Activated CD4-positive, alpha-beta memory T cell treated with anti-CD3 and anti-CD28 coated beads, Interleukin-2, amount 10 ng/mL, durations not matched to agents 7 days and 5 days (primary cell): ENCODE results near the gene WNT8B. TPM values are rescaled to one million over a fixed set of nuclear protein-coding genes. Genes with fewer than 3 reads are reported as not detected.

Experiments used
- CTCF ChIA-PET: fragments of 350-600 bp; sonication (Branson Sonifier 250); formaldehyde crosslinking; loops from one replicate; lab custom pipeline; 2021; ENCODE audit warnings: antibody characterized with exemption, inconsistent platforms; lab: Charles Lee
- POLR2A ChIA-PET: fragments of 350-600 bp; sonication (Branson Sonifier 250); formaldehyde crosslinking; loops from one replicate; lab custom pipeline; 2021; ENCODE audit warnings: antibody characterized with exemption; lab: Charles Lee
- DNase-seq: peaks from one replicate; pipeline ENCODE4 v3.0.0-alpha.2; 2020
- H3K27ac Mint-ChIP-seq: one replicate; pipeline ENCODE4 v1.8.0; 2021; ENCODE audit warnings: mild to moderate bottlenecking, mixed read lengths
- H3K27me3 Mint-ChIP-seq: one replicate; pipeline ENCODE4 v1.8.0; 2021; ENCODE audit warnings: mixed read lengths
- H3K36me3 Mint-ChIP-seq: one replicate; pipeline ENCODE4 v1.8.0; 2021; ENCODE audit warnings: low read depth, mixed read lengths
- H3K4me1 Mint-ChIP-seq: one replicate; pipeline ENCODE4 v1.8.0; 2021; ENCODE audit warnings: mixed read lengths
- H3K4me3 Mint-ChIP-seq: one replicate; pipeline ENCODE4 v1.8.0; 2021; ENCODE audit warnings: mild to moderate bottlenecking, mixed read lengths
- H3K9me3 Mint-ChIP-seq: one replicate; pipeline ENCODE4 v1.8.0; 2021; ENCODE audit warnings: mixed read lengths
- total RNA-seq, 2 experiments: library from RNA; stranded (reverse); gene quantifications; one replicate each; pipeline ENCODE4 v1.2.3, GENCODE V29; 2021

WNT8B gene
- total RNA-seq, 2 experiments from 2014 or later: 0.23 TPM; not detected in 1

DNA sequence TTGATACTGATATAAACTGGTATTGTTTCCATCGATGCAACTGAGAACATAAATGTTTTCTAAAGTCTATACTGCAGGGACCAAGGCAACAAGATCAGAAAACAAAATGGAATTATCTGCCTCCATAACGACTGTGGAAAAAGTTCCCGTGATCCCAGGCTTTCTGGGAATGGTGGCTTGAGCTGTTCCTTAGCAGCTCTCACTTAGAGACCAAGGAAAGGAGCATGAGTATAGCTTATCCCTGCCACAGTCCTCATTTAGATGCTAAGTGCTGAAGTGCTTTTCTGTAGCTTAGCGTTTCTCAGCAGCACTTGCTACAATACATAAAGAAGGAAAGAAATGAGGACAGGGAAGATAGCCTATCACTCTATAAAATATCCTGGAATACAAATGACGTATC lies 5.5 kb downstream of the WNT8B start:
- H3K9me3 Mint-ChIP-seq: no peaks in the 10 kb centered on the region
- H3K4me1 Mint-ChIP-seq: no peaks in the 10 kb centered on the region
- ChIA-PET POLR2A (no interaction called here), CTCF (interaction anchor here (1.2 to 1.7 kb wide), 4 partner anchors 13 to 50 kb away, joined by 3 to 9 read pairs (median 4); no protein-coding TSS in a partner anchor)
- no peaks in the 10 kb centered on the region for H3K36me3 Mint-ChIP-seq
- H3K27me3 Mint-ChIP-seq: peaks cover 6% of the 10 kb centered on the region
- no peak for DNase-seq
- no peak overlapping the region for H3K4me3 Mint-ChIP-seq
- no peak overlapping the region for H3K27ac Mint-ChIP-seq

- Mint-ChIP-seq H3K27ac (no peak overlapping the region), H3K4me3 (no peak overlapping the region), H3K36me3 (no peaks in the 10 kb centered on the region), H3K27me3 (peaks cover 6% of the 10 kb centered on the region), H3K4me1 (no peaks in the 10 kb centered on the region), H3K9me3 (no peaks in the 10 kb centered on the region)
- CTCF ChIA-PET: interaction anchor here (1.2 to 1.6 kb wide), 3 partner anchors 12 to 31 kb away, joined by 4 to 9 read pairs (median 5); no protein-coding TSS in a partner anchor
- no peak for DNase-seq
- POLR2A ChIA-PET: interaction anchor here (2.0 kb wide), 1 partner anchor 12 kb away, joined by 9 read pairs; no protein-coding TSS in a partner anchor
These were observed 6.2 kb downstream of the WNT8B start for GRCh38 chr10:100468978-100469377.

DNA sequence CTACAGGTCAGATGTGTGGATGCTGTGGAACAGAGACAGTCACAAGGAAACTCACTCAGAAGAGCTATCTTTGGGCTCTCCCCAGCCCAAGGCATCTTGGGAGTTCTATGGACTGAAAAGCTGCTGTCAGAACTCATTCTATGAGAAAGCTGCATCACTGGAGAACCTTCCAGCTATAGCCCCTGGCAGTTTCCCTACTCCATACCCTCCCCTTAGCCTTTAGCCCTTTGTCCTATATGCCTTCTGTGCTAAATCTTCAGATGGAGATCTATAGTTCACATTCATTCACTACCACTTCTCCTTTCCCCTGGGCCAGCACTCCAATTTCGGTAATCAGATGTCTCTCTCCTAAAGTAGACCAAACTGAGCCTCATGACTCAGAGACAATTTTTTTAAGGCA lies 6.9 kb downstream of the WNT8B start:
- POLR2A ChIA-PET: interaction anchor here (2.0 kb wide), 1 partner anchor 12 kb away, joined by 9 read pairs; no protein-coding TSS in a partner anchor
- H3K4me3 Mint-ChIP-seq: no peak overlapping the region

DNA sequence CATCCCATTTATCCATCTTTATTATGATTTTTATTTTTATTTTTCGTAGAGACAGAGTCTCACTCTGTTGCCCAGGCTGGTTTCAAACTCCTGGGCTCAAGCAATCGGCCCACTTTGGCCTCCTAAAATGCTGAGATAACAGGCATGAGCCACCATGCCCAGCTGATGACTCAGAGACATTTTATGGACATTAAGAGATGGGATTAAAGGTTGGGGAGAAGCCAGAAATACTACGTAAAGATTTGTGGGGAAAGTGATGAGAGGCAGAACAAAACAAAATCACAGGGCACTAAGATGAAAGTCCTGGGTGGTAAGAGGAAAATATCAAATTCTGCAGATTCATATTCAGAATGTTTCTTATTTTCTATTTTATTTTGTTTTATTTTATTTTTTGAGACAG lies 7.6 kb downstream of the WNT8B start:
- ChIA-PET CTCF (interaction anchor here (2.0 kb wide), 1 partner anchor 12 kb away, joined by 10 read pairs; no protein-coding TSS in a partner anchor), POLR2A (interaction anchor here (2.0 kb wide), 1 partner anchor 11 kb away, joined by 9 read pairs; no protein-coding TSS in a partner anchor)
- Mint-ChIP-seq H3K4me3 (no peak overlapping the region), H3K27me3 (peaks cover 6% of the 10 kb centered on the region), H3K4me1 (no peaks in the 10 kb centered on the region), H3K36me3 (no peaks in the 10 kb centered on the region), H3K27ac (no peak overlapping the region), H3K9me3 (no peaks in the 10 kb centered on the region)
- no peak for DNase-seq

More for the DNA sequence above, 6.9 kb downstream of the WNT8B start:
- no peak for DNase-seq
- H3K9me3 Mint-ChIP-seq: no peaks in the 10 kb centered on the region
- H3K27ac Mint-ChIP-seq: no peak overlapping the region
- CTCF ChIA-PET: interaction anchor here (2.0 kb wide), 1 partner anchor 13 kb away, joined by 10 read pairs; no protein-coding TSS in a partner anchor
- H3K4me1 Mint-ChIP-seq: no peaks in the 10 kb centered on the region
- H3K27me3 Mint-ChIP-seq: peaks cover 6% of the 10 kb centered on the region
- H3K36me3 Mint-ChIP-seq: no peaks in the 10 kb centered on the region

DNA sequence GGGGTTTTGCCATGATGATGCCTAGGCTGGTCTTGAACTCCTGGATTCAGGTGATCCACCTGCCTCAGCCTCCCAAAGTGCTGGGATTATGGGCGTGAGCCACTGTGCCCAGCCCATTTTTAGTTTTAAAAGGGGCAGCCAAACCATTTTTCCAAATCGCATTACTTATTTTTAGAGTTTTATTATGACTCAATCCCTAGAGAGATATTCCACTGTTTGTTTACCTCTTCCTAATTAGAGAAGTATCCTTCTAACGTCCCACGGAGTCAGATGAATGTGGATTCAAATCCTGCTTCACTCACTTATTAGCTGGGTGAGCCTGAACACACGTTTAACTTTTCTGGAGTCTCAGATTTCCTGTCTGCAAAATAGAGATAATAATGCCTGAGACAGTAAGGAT lies 15.2 kb downstream of the WNT8B start:
- Mint-ChIP-seq H3K4me1 (peaks cover 15% of the 10 kb centered on the region), H3K9me3 (no peaks in the 10 kb centered on the region), H3K27ac (no peak overlapping the region), H3K27me3 (peaks cover 20% of the 10 kb centered on the region), H3K36me3 (no peaks in the 10 kb centered on the region), H3K4me3 (no peak overlapping the region)
- POLR2A ChIA-PET: interaction anchor here (0.7 kb wide), 1 partner anchor 10 kb away, joined by 3 read pairs; no protein-coding TSS in a partner anchor
- no peak for DNase-seq
- CTCF ChIA-PET: interaction anchor here (0.7 to 1.2 kb wide), 3 partner anchors 10 to 41 kb away, joined by 3 to 4 read pairs (median 3); no protein-coding TSS in a partner anchor

DNA sequence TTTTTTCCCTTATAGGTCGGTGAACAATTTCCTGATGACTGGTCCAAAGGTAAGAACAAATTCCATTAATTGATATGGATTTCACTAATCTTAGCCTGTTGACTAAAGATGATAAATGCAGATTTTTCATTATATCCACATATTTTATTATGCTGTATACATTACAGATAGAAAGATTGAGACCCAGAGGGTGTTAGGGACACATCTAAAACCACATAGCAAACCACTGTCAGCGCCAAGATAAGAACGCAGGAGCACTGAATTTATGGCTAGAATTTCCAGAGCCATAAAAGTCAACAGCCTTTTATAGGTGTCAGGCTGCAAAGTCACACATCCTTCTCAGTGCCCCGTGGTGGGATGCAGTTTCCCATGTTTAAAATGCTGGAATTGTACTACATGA lies 16.2 kb downstream of the WNT8B start:
- H3K27ac Mint-ChIP-seq: no peak overlapping the region
- DNase-seq: no peak
- no peak overlapping the region for H3K4me3 Mint-ChIP-seq
- ChIA-PET POLR2A (interaction anchor here (0.6 to 7.4 kb wide), 4 partner anchors 17 to 106 kb away, joined by 4 to 94 read pairs (median 4); no protein-coding TSS in a partner anchor), CTCF (interaction anchor here (1.0 to 9.0 kb wide), 3 partner anchors 30 to 142 kb away, joined by 4 to 117 read pairs (median 114); partner anchors contain the start of gene SEC31B)
- peaks cover 20% of the 10 kb centered on the region for H3K27me3 Mint-ChIP-seq
- H3K9me3 Mint-ChIP-seq: no peaks in the 10 kb centered on the region
- peaks cover 22% of the 10 kb centered on the region for H3K4me1 Mint-ChIP-seq
- H3K36me3 Mint-ChIP-seq: peaks cover 9% of the 10 kb centered on the region

GRCh38 chr10:100480002-100480401 lies 17.2 kb downstream of the WNT8B start:
- no peaks in the 10 kb centered on the region for H3K9me3 Mint-ChIP-seq
- peaks cover 20% of the 10 kb centered on the region for H3K27me3 Mint-ChIP-seq
- no peak overlapping the region for H3K27ac Mint-ChIP-seq
- CTCF ChIA-PET: interaction anchor here (1.0 to 9.0 kb wide), 3 partner anchors 29 to 143 kb away, joined by 4 to 117 read pairs (median 114); partner anchors contain the start of gene SEC31B
- no peak for DNase-seq
- POLR2A ChIA-PET: interaction anchor here (0.6 to 7.4 kb wide), 10 partner anchors 10 to 197 kb away, joined by 3 to 104 read pairs (median 7); partner anchors contain the start of gene SEC31B
- H3K4me3 Mint-ChIP-seq: no peak overlapping the region
- H3K4me1 Mint-ChIP-seq: peaks cover 22% of the 10 kb centered on the region
- H3K36me3 Mint-ChIP-seq: peaks cover 18% of the 10 kb centered on the region

GRCh38 chr10:100481462-100482081 lies 18.8 kb downstream of the WNT8B start:
- H3K27me3 Mint-ChIP-seq: peaks cover 20% of the 10 kb centered on the region
- peaks cover 22% of the 10 kb centered on the region for H3K4me1 Mint-ChIP-seq
- H3K4me3 Mint-ChIP-seq: peak overlapping the region; percentile 70
- no peaks in the 10 kb centered on the region for H3K9me3 Mint-ChIP-seq
- no peak overlapping the region for H3K27ac Mint-ChIP-seq
- peaks cover 33% of the 10 kb centered on the region for H3K36me3 Mint-ChIP-seq
- ChIA-PET CTCF (interaction anchor here (0.7 to 9.0 kb wide), 24 partner anchors 11 to 195 kb away, joined by 3 to 117 read pairs (median 7); partner anchors contain the start of genes BLOC1S2, SCD and SEC31B), POLR2A (interaction anchor here (1.0 to 7.4 kb wide), 12 partner anchors 12 to 198 kb away, joined by 3 to 104 read pairs (median 6); partner anchors contain the start of genes HIF1AN and SEC31B)
- DNase-seq: peak; percentile 96

- peak; percentile 72 for DNase-seq
- ChIA-PET POLR2A (interaction anchor here (0.7 to 7.4 kb wide), 14 partner anchors 8 to 193 kb away, joined by 3 to 104 read pairs (median 4); partner anchors contain the start of genes HIF1AN and SEC31B), CTCF (interaction anchor here (0.9 to 9.0 kb wide), 27 partner anchors 9 to 198 kb away, joined by 3 to 117 read pairs (median 7); partner anchors contain the start of genes BLOC1S2, HIF1AN, SCD and SEC31B)
- Mint-ChIP-seq H3K27ac (no peak overlapping the region), H3K4me1 (peaks cover 22% of the 10 kb centered on the region), H3K9me3 (no peaks in the 10 kb centered on the region), H3K36me3 (peaks cover 41% of the 10 kb centered on the region), H3K27me3 (peaks cover 20% of the 10 kb centered on the region), H3K4me3 (peak overlapping the region; percentile 70)
These were observed 19.5 kb downstream of the WNT8B start for GRCh38 chr10:100482181-100482833.

- Mint-ChIP-seq H3K4me3 (peak overlapping the region; percentile 70), H3K27me3 (peaks cover 20% of the 10 kb centered on the region), H3K4me1 (peaks cover 22% of the 10 kb centered on the region), H3K27ac (no peak overlapping the region), H3K36me3 (peaks cover 44% of the 10 kb centered on the region), H3K9me3 (no peaks in the 10 kb centered on the region)
- POLR2A ChIA-PET: interaction anchor here (0.7 to 7.4 kb wide), 12 partner anchors 9 to 133 kb away, joined by 3 to 104 read pairs (median 4); partner anchors contain the start of genes HIF1AN and SEC31B
- DNase-seq: no peak
- CTCF ChIA-PET: interaction anchor here (0.9 to 9.0 kb wide), 28 partner anchors 9 to 198 kb away, joined by 3 to 117 read pairs (median 7); partner anchors contain the start of genes BLOC1S2, HIF1AN, SCD and SEC31B
These were observed 20.0 kb downstream of the WNT8B start for GRCh38 chr10:100482834-100483185.

GRCh38 chr10:100483876-100484666 lies 21.3 kb downstream of the WNT8B start:
- ChIA-PET CTCF (interaction anchor here (1.3 to 9.0 kb wide), 10 partner anchors 11 to 114 kb away, joined by 4 to 117 read pairs (median 8); partner anchors contain the start of genes HIF1AN and SEC31B), POLR2A (interaction anchor here (1.0 to 7.4 kb wide), 5 partner anchors 12 to 135 kb away, joined by 4 to 104 read pairs (median 35); partner anchors contain the start of gene SEC31B)
- H3K4me3 Mint-ChIP-seq: no peak overlapping the region
- H3K4me1 Mint-ChIP-seq: peaks cover 22% of the 10 kb centered on the region
- H3K27me3 Mint-ChIP-seq: peaks cover 12% of the 10 kb centered on the region
- H3K9me3 Mint-ChIP-seq: no peaks in the 10 kb centered on the region
- DNase-seq: no peak
- H3K27ac Mint-ChIP-seq: no peak overlapping the region
- peaks cover 55% of the 10 kb centered on the region for H3K36me3 Mint-ChIP-seq
